H9 (cell line): ENCODE data around the gene CFAP69. TPM values are rescaled to one million over a fixed set of nuclear protein-coding genes. Genes with fewer than 3 reads are reported as not detected.

ENCODE experiments used
- DNase-seq: peaks from one replicate; pipeline ENCODE4 v3.0.0-alpha.2; 2017
- H2AFZ ChIP-seq: one replicate; pipeline ENCODE4 v1.6.1; 2013; ENCODE audit warnings: mild to moderate bottlenecking, low read length, control low read depth, moderate library complexity
- H2AK5ac ChIP-seq: 2 replicates; pipeline ENCODE4 v1.6.1; 2013; ENCODE audit warnings: low read length, control low read depth, mixed read lengths; ENCODE audit not compliant: insufficient read length
- H2BK120ac ChIP-seq: one replicate; pipeline ENCODE4 v1.6.1; 2013; ENCODE audit warnings: low read depth, mild to moderate bottlenecking, low read length, control low read depth, inconsistent platforms; ENCODE audit not compliant: poor library complexity, severe bottlenecking
- H2BK12ac ChIP-seq: 2 replicates; pipeline ENCODE4 v1.6.1; 2013; ENCODE audit warnings: low read length, control low read depth, mixed read lengths, low read depth; ENCODE audit not compliant: insufficient read length
- H2BK15ac ChIP-seq: 2 replicates; pipeline ENCODE4 v1.6.1; 2013; ENCODE audit warnings: low read depth, low read length, control low read depth
- H2BK20ac ChIP-seq: one replicate; pipeline ENCODE4 v1.6.1; 2013; ENCODE audit warnings: low read depth, mild to moderate bottlenecking, low read length, control low read depth, inconsistent platforms; ENCODE audit not compliant: poor library complexity, severe bottlenecking
- H2BK5ac ChIP-seq: 2 replicates; pipeline ENCODE4 v1.6.1; 2013; ENCODE audit warnings: low read length, control low read depth, mixed read lengths; ENCODE audit not compliant: insufficient read length
- H3K14ac ChIP-seq: 2 replicates; pipeline ENCODE4 v1.6.1; 2013; ENCODE audit warnings: low read length, control low read depth; ENCODE audit not compliant: insufficient read depth
- H3K18ac ChIP-seq: 2 replicates; pipeline ENCODE4 v1.6.1; 2013; ENCODE audit warnings: low read depth, mild to moderate bottlenecking, mixed read lengths, low read length, control low read depth; ENCODE audit not compliant: insufficient read length
- H3K23ac ChIP-seq: 2 replicates; pipeline ENCODE4 v1.6.1; 2013; ENCODE audit warnings: low read length, control low read depth, mixed read lengths, low read depth; ENCODE audit not compliant: insufficient read length
- H3K23me2 ChIP-seq: 2 replicates; pipeline ENCODE4 v1.6.1; 2013; ENCODE audit warnings: low read depth, mild to moderate bottlenecking, mixed read lengths, low read length, control low read depth; ENCODE audit not compliant: insufficient read length, poor library complexity, severe bottlenecking
- H3K27ac ChIP-seq: 2 replicates; pipeline ENCODE4 v1.5.1; 2013; ENCODE audit warnings: low read length, control low read depth, mixed read lengths, low read depth; ENCODE audit not compliant: insufficient read length
- H3K27me3 ChIP-seq: 2 replicates; pipeline ENCODE4 v1.6.1; 2013; ENCODE audit warnings: low read length, control low read depth, inconsistent platforms; ENCODE audit not compliant: insufficient read depth
- H3K4ac ChIP-seq: 2 replicates; pipeline ENCODE4 v1.6.1; 2013; ENCODE audit warnings: low read depth, mild to moderate bottlenecking, control low read depth, inconsistent platforms, low read length, moderate library complexity
- H3K4me1 ChIP-seq: 2 replicates; pipeline ENCODE4 v1.6.1; 2013; ENCODE audit warnings: low read length, control low read depth, inconsistent platforms; ENCODE audit not compliant: insufficient read depth
- H3K4me2 ChIP-seq: 2 replicates; pipeline ENCODE4 v1.6.1; 2013; ENCODE audit warnings: low read length, control low read depth, mixed read lengths; ENCODE audit not compliant: insufficient read length, insufficient read depth
- H3K56ac ChIP-seq: 2 replicates; pipeline ENCODE4 v1.6.1; 2013; ENCODE audit warnings: low read depth, mild to moderate bottlenecking, mixed read lengths, low read length, control low read depth; ENCODE audit not compliant: insufficient read length
- H3K79me1 ChIP-seq: 2 replicates; pipeline ENCODE4 v1.6.1; 2013; ENCODE audit warnings: low read depth, mild to moderate bottlenecking, moderate library complexity, low read length, control low read depth, inconsistent platforms; ENCODE audit not compliant: insufficient read depth, poor library complexity, severe bottlenecking
- H3K79me2 ChIP-seq: 2 replicates; pipeline ENCODE4 v1.6.1; 2013; ENCODE audit warnings: low read length, control low read depth, inconsistent platforms; ENCODE audit not compliant: insufficient read depth
- H3K9ac ChIP-seq: 2 replicates; pipeline ENCODE4 v1.6.1; 2013; ENCODE audit warnings: low read length, control low read depth, mixed read lengths; ENCODE audit not compliant: insufficient read length; ENCODE audit errors: extremely low read depth
- H3K9me3 ChIP-seq: one replicate; pipeline ENCODE4 v1.6.1; 2013; ENCODE audit warnings: low read depth, low read length, inconsistent platforms; ENCODE audit not compliant: control insufficient read depth
- H3T11ph ChIP-seq: one replicate; pipeline ENCODE4 v1.6.1; 2013; ENCODE audit warnings: mild to moderate bottlenecking, low read length, control low read depth, inconsistent platforms
- H4K20me1 ChIP-seq: one replicate; pipeline ENCODE4 v1.6.1; 2013; ENCODE audit not compliant: control insufficient read depth, insufficient read length, insufficient read depth
- H4K5ac ChIP-seq: 2 replicates; pipeline ENCODE4 v1.6.1; 2013; ENCODE audit warnings: low read depth, mild to moderate bottlenecking, mixed read lengths, low read length, control low read depth; ENCODE audit not compliant: insufficient read length
- H4K8ac ChIP-seq: replicated peaks from 2 replicates; pipeline ENCODE4 v1.6.1; 2013; ENCODE audit warnings: low read length, control low read depth, mixed read lengths, low read depth; ENCODE audit not compliant: insufficient read length
- H4K91ac ChIP-seq: 2 replicates; pipeline ENCODE4 v1.6.1; 2013; ENCODE audit warnings: low read depth, mild to moderate bottlenecking, moderate library complexity, mixed read lengths, low read length, control low read depth; ENCODE audit not compliant: insufficient read length
- H3K27ac Mint-ChIP-seq, 3 experiments: 2 replicates in 2 of 3; 3 replicates in 1 of 3; pipeline ENCODE4 v1.8.0; 2020 to 2021; ENCODE audit warnings: mixed read lengths in 3 of 3, mild to moderate bottlenecking in 1 of 3, moderate library complexity in 1 of 3
- H3K27me3 Mint-ChIP-seq: 2 replicates; pipeline ENCODE4 v1.8.0; 2021; ENCODE audit warnings: low read depth, mild to moderate bottlenecking, moderate library complexity, mixed read lengths
- H3K36me3 Mint-ChIP-seq, 3 experiments: 2 replicates in 2 of 3; 3 replicates in 1 of 3; pipeline ENCODE4 v1.8.0; 2020 to 2021; ENCODE audit warnings: low read depth in 3 of 3, mixed read lengths in 3 of 3; ENCODE audit not compliant: insufficient read depth in 1 of 3
- H3K4me1 Mint-ChIP-seq, 2 experiments: 2 replicates each; pipeline ENCODE4 v1.8.0; 2020; ENCODE audit warnings: mixed read lengths in 2 of 2
- H3K4me3 Mint-ChIP-seq, 2 experiments: 2 replicates in 1 of 2; 3 replicates in 1 of 2; pipeline ENCODE4 v1.8.0; 2020 to 2021; ENCODE audit warnings: mild to moderate bottlenecking in 2 of 2, mixed read lengths in 2 of 2, moderate library complexity in 1 of 2
- H3K9me3 Mint-ChIP-seq, 2 experiments: 2 replicates in 1 of 2; 3 replicates in 1 of 2; pipeline ENCODE4 v1.8.0; 2020; ENCODE audit warnings: mild to moderate bottlenecking in 2 of 2, mixed read lengths in 2 of 2, moderate library complexity in 1 of 2
- WGBS: extraction: QIAGEN DNeasy Blood & Tissue Kit; methylation state at CpG from one replicate; pipeline ENCODE4 v1.1.7; 2013; ENCODE audit warnings: missing lambda C conversion rate, low lambda C conversion rate, mixed read lengths; ENCODE audit not compliant: insufficient read length; ENCODE audit errors: extremely low coverage; 5-methylcytosine and 5-hydroxymethylcytosine counted together
- total RNA-seq: library from RNA; stranded (reverse); gene quantifications from 2 replicates; pipeline ENCODE4 v1.2.1, GENCODE V29; 2021
- TF ChIP-seq, protein P1 (sequence below): fragments of 200-600 bp; sonication (generic); conservative IDR thresholded peaks from 3 replicates; pipeline ENCODE4 v1.8.0; 2021; ENCODE audit warnings: antibody characterized with exemption, mild to moderate bottlenecking

CFAP69 gene
- total RNA-seq, 1 experiment from 2014 or later = 2.9 TPM

DNA sequence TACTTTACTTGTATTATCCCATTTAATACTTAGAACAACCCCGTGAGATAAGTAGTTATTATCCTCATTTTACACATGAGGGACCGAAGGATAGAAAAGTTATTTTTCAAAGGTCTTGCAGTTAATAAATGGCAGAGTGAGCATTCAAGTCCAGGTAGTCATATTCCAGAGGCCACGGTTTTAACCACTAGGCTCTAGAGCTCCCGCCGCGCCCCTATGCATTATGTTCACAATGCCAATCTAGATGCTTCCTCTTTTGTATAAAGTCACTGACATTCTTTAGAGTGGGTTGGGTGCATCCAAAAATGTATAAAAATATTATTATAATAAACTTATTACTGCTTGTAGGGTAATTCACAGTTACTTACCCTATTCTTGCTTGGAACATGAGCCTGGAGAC lies 11.4 kb upstream of the CFAP69 start:
- Histone ChIP-seq H3K14ac (no peak overlapping the region), H2BK5ac (no peak overlapping the region), H3K9ac (no peak overlapping the region), H3T11ph (no peak overlapping the region), H3K4me1 (no peaks in the 10 kb centered on the region), H4K20me1 (no peaks in the 10 kb centered on the region), H2AK5ac (no peak overlapping the region), H4K91ac (no peak overlapping the region), H3K56ac (no peak overlapping the region), H3K18ac (no peak overlapping the region), H3K23me2 (no peaks in the 10 kb centered on the region), H3K9me3 (no peaks in the 10 kb centered on the region), H3K4me2 (no peak overlapping the region), H3K4ac (no peak overlapping the region), H3K23ac (no peak overlapping the region), H2BK20ac (no peak overlapping the region), H4K8ac (no peak overlapping the region), H2BK15ac (no peak overlapping the region), H3K27ac (no peak overlapping the region), H3K79me2 (no peaks in the 10 kb centered on the region), H3K27me3 (no peaks in the 10 kb centered on the region), H2BK12ac (no peak overlapping the region), H4K5ac (no peak overlapping the region), H2AFZ (no peak overlapping the region), H2BK120ac (no peak overlapping the region), H3K79me1 (no peaks in the 10 kb centered on the region)
- H3K27me3 Mint-ChIP-seq = no peaks in the 10 kb centered on the region
- no peaks in the 10 kb centered on the region for H3K9me3 Mint-ChIP-seq
- no peak overlapping the region for H3K27ac Mint-ChIP-seq
- H3K4me3 Mint-ChIP-seq = no peak overlapping the region
- H3K36me3 Mint-ChIP-seq = peaks cover 0 to 2% (median under 1%) of the 10 kb centered on the region in 3 experiments; a peak in 4 of 7 replicates
- TF ChIP-seq, protein P1, sequence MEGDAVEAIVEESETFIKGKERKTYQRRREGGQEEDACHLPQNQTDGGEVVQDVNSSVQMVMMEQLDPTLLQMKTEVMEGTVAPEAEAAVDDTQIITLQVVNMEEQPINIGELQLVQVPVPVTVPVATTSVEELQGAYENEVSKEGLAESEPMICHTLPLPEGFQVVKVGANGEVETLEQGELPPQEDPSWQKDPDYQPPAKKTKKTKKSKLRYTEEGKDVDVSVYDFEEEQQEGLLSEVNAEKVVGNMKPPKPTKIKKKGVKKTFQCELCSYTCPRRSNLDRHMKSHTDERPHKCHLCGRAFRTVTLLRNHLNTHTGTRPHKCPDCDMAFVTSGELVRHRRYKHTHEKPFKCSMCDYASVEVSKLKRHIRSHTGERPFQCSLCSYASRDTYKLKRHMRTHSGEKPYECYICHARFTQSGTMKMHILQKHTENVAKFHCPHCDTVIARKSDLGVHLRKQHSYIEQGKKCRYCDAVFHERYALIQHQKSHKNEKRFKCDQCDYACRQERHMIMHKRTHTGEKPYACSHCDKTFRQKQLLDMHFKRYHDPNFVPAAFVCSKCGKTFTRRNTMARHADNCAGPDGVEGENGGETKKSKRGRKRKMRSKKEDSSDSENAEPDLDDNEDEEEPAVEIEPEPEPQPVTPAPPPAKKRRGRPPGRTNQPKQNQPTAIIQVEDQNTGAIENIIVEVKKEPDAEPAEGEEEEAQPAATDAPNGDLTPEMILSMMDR = no peak
- peaks cover 8% of the 10 kb centered on the region in 2 experiments for H3K4me1 Mint-ChIP-seq
- WGBS = no CpG with 5 or more reads among the region's 6 CpGs
- DNase-seq = no peak
